DOHH2 (cell line): ENCODE data around the gene SLC25A23.

ENCODE experiments used
- H3F3A ChIP-seq: fragments of 200-600 bp; sonication (generic), shearing (Covaris generic); 2 replicates; pipeline ENCODE4 v1.6.0; 2016; ENCODE audit warnings: antibody characterized with exemption, mild to moderate bottlenecking; ENCODE audit not compliant: control insufficient read depth, insufficient read depth
- H3K27ac ChIP-seq: fragments of 200-600 bp; sonication (generic); 2 replicates; pipeline ENCODE4 v1.5.1; 2014; ENCODE audit warnings: low read depth, mild to moderate bottlenecking, low read length, moderate library complexity
- H3K27me3 ChIP-seq: fragments of 200-600 bp; sonication (generic); 2 replicates; pipeline ENCODE4 v1.6.1; 2014; ENCODE audit warnings: mild to moderate bottlenecking, low read length, mixed read lengths; ENCODE audit not compliant: control insufficient read depth
- H3K36me3 ChIP-seq: fragments of 200-600 bp; sonication (generic); 2 replicates; pipeline ENCODE4 v1.6.1; 2014; ENCODE audit warnings: mild to moderate bottlenecking, low read length, moderate library complexity, mixed read lengths; ENCODE audit not compliant: control insufficient read depth
- H3K4me1 ChIP-seq: fragments of 200-600 bp; sonication (generic); 2 replicates; pipeline ENCODE4 v1.6.1; 2014; ENCODE audit warnings: mild to moderate bottlenecking, low read length, mixed read lengths; ENCODE audit not compliant: control insufficient read depth
- H3K4me2 ChIP-seq: fragments of 200-600 bp; sonication (generic); 2 replicates; pipeline ENCODE4 v1.6.0; 2014; ENCODE audit warnings: mild to moderate bottlenecking, low read length, moderate library complexity
- H3K4me3 ChIP-seq: fragments of 200-600 bp; sonication (generic); 2 replicates; pipeline ENCODE4 v1.5.1; 2014; ENCODE audit warnings: mild to moderate bottlenecking, low read length, mixed read lengths
- H3K79me2 ChIP-seq: fragments of 200-600 bp; sonication (generic); 2 replicates; pipeline ENCODE4 v1.6.1; 2014; ENCODE audit warnings: mild to moderate bottlenecking, low read length, mixed read lengths; ENCODE audit not compliant: control insufficient read depth
- H3K9me2 ChIP-seq: fragments of 200-600 bp; sonication (generic); replicated peaks from 2 replicates; pipeline ENCODE4 v1.6.1; 2014; ENCODE audit warnings: mild to moderate bottlenecking, low read length, mixed read lengths; ENCODE audit not compliant: control insufficient read depth
- H3K9me3 ChIP-seq: fragments of 200-600 bp; sonication (generic); 2 replicates; pipeline ENCODE4 v1.6.1; 2014; ENCODE audit warnings: antibody characterized with exemption, low read length, mixed read lengths; ENCODE audit not compliant: control insufficient read depth, insufficient read depth
- H4K20me1 ChIP-seq: fragments of 200-600 bp; sonication (generic); 2 replicates; pipeline ENCODE4 v1.6.0; 2014; ENCODE audit warnings: low read depth, mild to moderate bottlenecking, antibody characterized with exemption, low read length, moderate library complexity; ENCODE audit not compliant: control insufficient read depth, insufficient read depth
- EZH2phosphoT487 ChIP-seq: fragments of 200-600 bp; sonication (generic); IDR thresholded peaks from 2 replicates; pipeline ENCODE4 v1.6.1; 2017; ENCODE audit warnings: borderline replicate concordance, mild to moderate bottlenecking, antibody characterized with exemption, low read length, moderate library complexity, mixed read lengths
- TF ChIP-seq, protein P1 (sequence below): fragments of 200-600 bp; sonication (generic); IDR thresholded peaks from one replicate; pipeline ENCODE4 v1.5.1; 2014; ENCODE audit warnings: antibody characterized with exemption, mild to moderate bottlenecking, low read depth, low read length; ENCODE audit not compliant: poor library complexity, severe bottlenecking

SLC25A23 gene

DNA sequence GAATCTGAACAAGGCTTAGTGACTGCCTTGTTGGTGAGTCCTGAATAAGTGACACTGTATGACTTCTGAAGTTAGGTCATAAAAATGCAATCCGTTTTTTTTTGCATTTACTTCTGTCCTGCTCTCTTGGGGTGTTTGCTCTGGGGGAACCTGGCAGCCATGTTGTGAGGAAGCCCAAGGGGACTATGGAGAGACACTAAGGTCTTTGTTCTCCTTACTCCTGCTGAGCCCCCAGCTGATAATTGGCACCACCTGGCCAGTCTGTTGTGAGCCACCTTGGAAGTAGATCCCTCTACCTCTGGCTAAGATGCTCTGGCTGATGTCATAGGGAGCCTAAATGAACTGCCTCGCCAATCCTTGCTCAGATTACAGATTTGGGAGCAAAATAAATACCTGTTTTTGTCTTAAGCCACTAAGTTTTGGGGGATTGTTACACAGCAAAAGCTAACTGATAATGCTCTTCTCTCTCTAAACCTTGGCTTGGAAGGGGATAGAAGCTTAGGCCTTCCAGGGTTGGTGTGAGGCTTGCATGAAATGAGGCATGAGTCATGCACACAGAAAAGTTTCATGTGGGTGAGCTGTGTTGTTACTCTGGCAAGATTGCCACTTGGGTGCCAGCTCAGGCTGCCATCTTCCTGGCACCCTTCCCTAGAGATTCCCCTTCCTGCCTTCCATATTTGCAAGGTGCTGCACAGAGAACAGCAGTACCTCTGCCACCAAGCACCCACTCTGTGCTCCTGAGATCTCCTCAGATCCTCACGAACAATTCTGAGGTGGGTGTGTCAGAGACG is 32.4 kb upstream of the SLC25A23 start:
- H3K4me2 ChIP-seq: no peak overlapping the region
- TF ChIP-seq, protein P1, sequence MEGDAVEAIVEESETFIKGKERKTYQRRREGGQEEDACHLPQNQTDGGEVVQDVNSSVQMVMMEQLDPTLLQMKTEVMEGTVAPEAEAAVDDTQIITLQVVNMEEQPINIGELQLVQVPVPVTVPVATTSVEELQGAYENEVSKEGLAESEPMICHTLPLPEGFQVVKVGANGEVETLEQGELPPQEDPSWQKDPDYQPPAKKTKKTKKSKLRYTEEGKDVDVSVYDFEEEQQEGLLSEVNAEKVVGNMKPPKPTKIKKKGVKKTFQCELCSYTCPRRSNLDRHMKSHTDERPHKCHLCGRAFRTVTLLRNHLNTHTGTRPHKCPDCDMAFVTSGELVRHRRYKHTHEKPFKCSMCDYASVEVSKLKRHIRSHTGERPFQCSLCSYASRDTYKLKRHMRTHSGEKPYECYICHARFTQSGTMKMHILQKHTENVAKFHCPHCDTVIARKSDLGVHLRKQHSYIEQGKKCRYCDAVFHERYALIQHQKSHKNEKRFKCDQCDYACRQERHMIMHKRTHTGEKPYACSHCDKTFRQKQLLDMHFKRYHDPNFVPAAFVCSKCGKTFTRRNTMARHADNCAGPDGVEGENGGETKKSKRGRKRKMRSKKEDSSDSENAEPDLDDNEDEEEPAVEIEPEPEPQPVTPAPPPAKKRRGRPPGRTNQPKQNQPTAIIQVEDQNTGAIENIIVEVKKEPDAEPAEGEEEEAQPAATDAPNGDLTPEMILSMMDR: no peak
- TF ChIP-seq EZH2phosphoT487: no peak

DNA sequence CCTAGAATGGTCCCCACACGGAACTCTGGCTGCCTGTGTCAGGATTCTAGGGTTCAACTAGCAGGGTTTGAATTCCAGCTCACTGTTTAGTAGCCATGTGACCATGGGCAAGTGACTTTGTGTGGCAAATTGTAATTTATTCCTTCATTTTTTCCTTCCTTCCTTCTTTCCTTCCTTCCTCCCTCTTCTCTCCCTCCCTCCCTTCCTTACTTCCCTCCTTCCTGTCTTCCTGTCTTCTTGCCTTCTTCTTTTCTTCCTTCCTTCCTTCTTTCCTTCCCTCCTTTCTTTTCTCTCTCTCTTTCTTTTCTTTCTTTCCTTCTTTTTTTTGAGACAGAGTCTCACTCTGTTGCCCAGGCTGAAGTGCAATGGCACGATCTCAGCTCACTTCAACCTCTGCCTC is 30.5 kb upstream of the SLC25A23 start:
- H3F3A ChIP-seq: no peaks in the 10 kb centered on the region
- no peaks in the 10 kb centered on the region for H3K27me3 ChIP-seq
- no peaks in the 10 kb centered on the region for H4K20me1 ChIP-seq
- H3K36me3 ChIP-seq: no peaks in the 10 kb centered on the region
- H3K79me2 ChIP-seq: no peaks in the 10 kb centered on the region
- no peaks in the 10 kb centered on the region for H3K9me2 ChIP-seq
- no peaks in the 10 kb centered on the region for H3K9me3 ChIP-seq
- H3K4me3 ChIP-seq: peak overlapping the region; percentile 62
- H3K4me2 ChIP-seq: peak overlapping the region; percentile 70
- no peak overlapping the region for H3K27ac ChIP-seq
- no peak for TF ChIP-seq EZH2phosphoT487
- TF ChIP-seq, protein P1: no peak
- H3K4me1 ChIP-seq: peaks cover 14% of the 10 kb centered on the region

More for the DNA sequence above, 32.4 kb upstream of the SLC25A23 start:
- Histone ChIP-seq H3K9me3 (no peaks in the 10 kb centered on the region), H3K9me2 (no peaks in the 10 kb centered on the region), H3K27me3 (no peaks in the 10 kb centered on the region), H3K36me3 (no peaks in the 10 kb centered on the region), H3F3A (no peaks in the 10 kb centered on the region), H3K27ac (no peak overlapping the region), H3K79me2 (no peaks in the 10 kb centered on the region), H4K20me1 (no peaks in the 10 kb centered on the region), H3K4me1 (peaks cover 14% of the 10 kb centered on the region), H3K4me3 (no peak overlapping the region)

DNA sequence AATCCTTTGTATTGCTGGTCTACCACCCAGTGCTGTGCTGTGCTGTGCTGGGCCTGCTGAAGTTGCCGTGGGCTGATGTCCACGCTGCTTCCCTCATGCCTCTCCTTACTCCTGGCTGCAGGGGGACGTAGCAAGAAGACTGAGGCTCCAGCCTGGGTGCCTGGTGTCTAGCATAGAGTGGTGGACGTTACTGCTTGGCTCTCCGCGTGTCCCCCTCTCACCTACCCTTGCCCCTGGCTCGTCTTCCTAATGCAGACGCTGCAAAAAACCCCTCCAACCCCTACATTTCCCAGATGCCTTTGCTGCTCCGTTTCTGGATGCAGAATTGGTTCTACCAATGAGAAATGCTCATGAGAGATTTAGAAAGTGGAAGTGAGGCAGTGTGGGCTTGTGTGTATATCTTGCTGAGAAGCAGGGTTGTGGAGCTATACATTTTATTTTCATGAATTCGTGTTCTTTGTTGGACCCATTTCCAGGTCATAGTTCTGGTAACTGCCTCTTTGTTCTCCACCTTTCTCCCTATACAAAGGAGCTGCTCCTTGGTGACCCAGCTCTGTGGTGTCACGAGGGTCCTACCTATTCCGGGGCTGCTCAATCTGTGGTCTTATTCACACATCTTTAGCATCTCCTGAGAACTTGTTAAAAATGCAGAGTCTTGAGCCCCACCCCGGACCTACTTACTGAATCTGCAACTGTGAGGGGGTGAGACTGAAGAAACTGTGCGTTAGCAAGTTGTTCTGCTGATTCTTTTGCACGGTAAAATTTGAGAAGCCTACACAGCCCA is 29.9 kb upstream of the SLC25A23 start:
- no peak for TF ChIP-seq EZH2phosphoT487
- TF ChIP-seq, protein P1: no peak
- H3K9me3 ChIP-seq: no peaks in the 10 kb centered on the region
- peak overlapping the region; percentile 62 for H3K4me3 ChIP-seq
- no peaks in the 10 kb centered on the region for H4K20me1 ChIP-seq
- no peaks in the 10 kb centered on the region for H3F3A ChIP-seq
- no peaks in the 10 kb centered on the region for H3K9me2 ChIP-seq
- H3K27me3 ChIP-seq: no peaks in the 10 kb centered on the region
- H3K4me2 ChIP-seq: peak overlapping the region; percentile 70
- no peak overlapping the region for H3K27ac ChIP-seq
- peaks cover 14% of the 10 kb centered on the region for H3K4me1 ChIP-seq
- H3K79me2 ChIP-seq: no peaks in the 10 kb centered on the region
- H3K36me3 ChIP-seq: no peaks in the 10 kb centered on the region
